Stimulated activated CD8-positive, alpha-beta memory T cell treated with anti-CD3 and anti-CD28 coated beads, Interleukin-4, amount 100 ng/mL, for 24 hours (primary cell): ENCODE measurements around the gene ZFYVE19.
A peak's percentile ranks its signal among the peaks of the same experiment; 100 is the strongest.

Source experiments
- DNase-seq: peaks from one replicate; pipeline ENCODE4 v3.0.0-alpha.2; 2020; ENCODE audit warnings: low read depth

ZFYVE19 gene, protein sequence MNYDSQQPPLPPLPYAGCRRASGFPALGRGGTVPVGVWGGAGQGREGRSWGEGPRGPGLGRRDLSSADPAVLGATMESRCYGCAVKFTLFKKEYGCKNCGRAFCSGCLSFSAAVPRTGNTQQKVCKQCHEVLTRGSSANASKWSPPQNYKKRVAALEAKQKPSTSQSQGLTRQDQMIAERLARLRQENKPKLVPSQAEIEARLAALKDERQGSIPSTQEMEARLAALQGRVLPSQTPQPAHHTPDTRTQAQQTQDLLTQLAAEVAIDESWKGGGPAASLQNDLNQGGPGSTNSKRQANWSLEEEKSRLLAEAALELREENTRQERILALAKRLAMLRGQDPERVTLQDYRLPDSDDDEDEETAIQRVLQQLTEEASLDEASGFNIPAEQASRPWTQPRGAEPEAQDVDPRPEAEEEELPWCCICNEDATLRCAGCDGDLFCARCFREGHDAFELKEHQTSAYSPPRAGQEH

DNA sequence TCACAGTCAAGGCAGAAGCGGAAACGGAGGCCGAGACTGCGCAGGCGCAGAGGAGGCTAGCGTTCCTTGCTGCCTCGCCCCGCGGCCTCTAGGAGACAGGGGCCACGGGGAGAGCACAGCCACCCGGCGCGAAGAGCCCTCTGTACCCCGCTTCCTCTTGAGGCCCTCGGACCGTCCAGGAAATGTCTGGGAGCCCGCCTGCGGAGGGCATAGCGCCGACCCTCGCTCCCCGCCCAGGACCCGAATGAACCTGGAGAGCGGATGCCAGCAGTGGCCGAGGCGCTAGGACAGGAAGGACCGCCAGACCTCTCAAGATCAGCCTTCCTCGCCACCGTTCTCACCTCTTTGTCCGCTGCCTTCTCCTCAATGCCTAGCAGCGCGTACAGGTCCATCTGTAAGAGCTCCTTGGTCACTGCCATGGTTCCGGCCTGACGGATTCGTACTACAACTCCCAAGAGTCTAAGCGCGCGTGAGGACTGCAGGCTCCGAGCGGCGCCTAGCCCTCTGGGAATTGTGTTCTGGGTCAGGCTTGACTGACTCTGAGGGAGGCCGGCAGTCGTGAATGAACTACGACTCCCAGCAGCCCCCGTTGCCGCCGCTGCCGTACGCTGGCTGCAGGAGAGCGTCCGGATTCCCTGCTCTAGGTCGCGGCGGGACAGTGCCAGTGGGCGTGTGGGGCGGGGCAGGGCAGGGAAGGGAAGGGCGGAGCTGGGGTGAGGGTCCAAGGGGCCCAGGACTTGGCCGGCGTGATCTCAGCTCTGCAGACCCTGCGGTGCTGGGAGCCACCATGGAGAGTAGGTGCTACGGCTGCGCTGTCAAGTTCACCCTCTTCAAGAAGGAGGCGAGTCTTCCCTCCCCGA is at the start of gene ZFYVE19, which contains the start of gene DNAJC17:
TSS of gene ZFYVE19 (plus strand) at position 62 of the 860 bp plus-strand sequence. CDS start at position 563, 501 bp downstream.
TSS of gene DNAJC17 (minus strand) at position 446 of the 860 bp plus-strand sequence. CDS start at position 419, 27 bp downstream.
- DNase-seq = peak; percentile 92

GRCh38 chr15:40759961-40760360 is 46.9 kb upstream of the ZFYVE19 start:
- no peak for DNase-seq

- no peak for DNase-seq
These were observed 43.7 kb upstream of the ZFYVE19 start for GRCh38 chr15:40762919-40763800.

GRCh38 chr15:40763801-40764628 is 42.9 kb upstream of the ZFYVE19 start, which contains the start of gene GCHFR:
GCHFR (plus strand) TSS chr15:40764068; CDS start chr15:40764181, 113 bp downstream.
- DNase-seq = peak; percentile 49

- no peak for DNase-seq
These were observed 42.2 kb upstream of the ZFYVE19 start for GRCh38 chr15:40764629-40765103.

GRCh38 chr15:40766194-40766815 is 40.6 kb upstream of the ZFYVE19 start:
- no peak for DNase-seq

DNA sequence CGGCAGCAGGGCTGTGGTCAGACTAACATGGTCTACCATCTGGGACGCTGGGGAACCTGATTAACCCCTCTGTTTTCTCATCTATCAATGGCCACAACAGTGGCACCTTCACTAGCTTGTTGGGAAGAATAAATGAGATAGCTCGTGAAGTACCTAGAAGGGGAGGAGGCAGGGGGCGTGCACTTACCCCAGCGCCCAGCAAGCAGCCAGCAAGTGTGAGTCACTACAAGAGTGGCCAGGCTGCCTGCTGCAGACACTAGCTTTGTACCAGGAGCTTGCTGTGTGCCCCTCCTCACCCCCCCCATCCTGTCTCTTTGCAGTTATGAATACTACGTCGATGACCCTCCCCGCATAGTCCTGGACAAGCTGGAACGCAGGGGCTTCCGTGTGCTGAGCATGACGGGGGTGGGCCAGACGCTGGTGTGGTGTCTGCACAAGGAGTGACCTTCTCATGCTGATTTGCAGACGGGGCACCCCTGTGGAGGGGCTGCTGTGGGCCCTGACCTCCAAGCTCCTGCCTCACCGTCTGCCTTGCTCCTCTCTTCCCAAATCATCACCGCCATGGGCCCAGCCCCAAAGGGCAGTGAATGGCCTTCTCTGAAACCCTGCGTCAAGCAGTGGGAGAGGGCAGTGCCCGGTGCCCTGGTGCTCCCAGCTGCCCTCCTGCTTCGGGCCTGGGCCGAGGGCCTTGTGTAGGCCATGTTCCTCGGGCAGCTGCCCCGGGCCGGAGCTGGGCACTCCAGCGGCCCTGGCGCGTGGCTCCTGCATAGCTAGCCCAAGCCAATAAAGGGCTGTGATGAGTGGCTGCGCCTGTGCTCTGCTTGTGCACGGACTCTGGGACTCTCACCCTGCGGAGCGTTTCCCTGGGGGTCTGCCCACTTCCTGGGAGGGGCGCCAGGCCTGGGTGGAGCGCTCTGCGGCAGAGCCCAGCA is 39.7 kb upstream of the ZFYVE19 start:
- DNase-seq = no peak

DNA sequence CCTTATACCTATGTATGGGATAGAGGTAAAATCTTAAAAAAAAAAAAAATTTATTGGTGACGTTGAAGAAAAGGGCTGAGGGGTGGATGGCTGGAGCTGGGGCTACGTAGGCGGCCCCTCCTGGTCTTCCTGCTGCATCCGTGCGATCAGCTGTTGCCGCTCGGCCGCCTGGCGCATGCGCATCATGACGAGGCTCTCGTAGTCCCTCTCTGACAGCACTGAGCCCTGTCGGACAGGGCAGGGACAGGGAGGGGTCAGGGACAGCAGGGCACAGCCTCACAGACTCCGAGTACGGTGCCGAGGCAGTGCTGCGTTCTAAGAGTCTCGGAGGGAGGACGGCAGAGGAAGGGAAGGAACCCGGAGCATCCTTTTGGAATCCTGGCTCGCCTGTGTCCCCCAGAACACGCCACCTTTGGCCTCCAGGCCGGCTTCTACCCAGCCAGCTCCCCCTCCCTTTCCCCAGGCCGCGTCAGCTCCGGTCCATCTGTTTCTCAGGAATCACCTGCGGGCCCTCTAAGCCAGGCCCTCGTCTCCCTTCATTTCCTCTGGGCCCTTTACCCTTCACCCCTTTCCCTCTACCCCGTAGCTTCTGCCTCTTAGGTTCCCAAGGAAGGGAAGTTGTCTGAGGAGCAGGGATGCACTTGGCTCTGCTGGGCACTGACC is 38.9 kb upstream of the ZFYVE19 start:
- DNase-seq = no peak

DNA sequence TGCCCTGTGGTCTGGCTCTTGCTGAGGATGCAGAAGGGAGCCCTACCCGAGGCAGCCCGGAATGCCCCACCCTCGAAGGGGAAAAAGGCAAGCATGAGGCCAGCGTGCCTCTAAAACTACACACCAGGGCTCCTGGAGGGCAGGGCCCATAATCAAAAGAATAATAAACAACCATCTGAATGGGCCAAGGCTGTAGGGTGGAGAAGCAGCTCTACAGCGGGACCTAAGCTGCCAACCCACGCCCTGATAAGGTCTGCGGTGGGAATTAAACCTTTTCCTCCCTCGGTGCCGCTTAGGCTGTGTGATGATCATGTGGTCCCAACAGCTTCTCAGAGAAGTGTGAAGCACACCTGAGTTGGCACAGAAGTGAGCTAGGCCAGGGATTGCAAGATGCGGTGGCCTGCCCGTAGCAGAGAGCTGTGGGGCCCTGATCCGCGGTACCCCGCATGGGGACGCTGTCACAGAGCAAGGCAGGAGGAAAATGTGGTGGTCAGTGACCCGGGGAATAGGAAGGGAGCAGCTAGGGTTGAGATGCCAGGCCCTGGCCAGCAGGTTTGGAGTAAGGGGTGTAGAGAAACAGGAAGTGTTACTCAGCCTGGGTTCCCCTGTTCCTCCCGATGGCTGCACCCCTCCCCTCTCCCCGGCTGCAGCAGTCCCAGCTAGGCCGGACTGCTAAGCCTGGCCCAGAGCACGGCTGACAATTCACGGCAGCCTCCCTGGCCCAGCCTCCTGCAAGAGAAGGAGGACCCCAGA is 38.2 kb upstream of the ZFYVE19 start:
- no peak for DNase-seq

DNA sequence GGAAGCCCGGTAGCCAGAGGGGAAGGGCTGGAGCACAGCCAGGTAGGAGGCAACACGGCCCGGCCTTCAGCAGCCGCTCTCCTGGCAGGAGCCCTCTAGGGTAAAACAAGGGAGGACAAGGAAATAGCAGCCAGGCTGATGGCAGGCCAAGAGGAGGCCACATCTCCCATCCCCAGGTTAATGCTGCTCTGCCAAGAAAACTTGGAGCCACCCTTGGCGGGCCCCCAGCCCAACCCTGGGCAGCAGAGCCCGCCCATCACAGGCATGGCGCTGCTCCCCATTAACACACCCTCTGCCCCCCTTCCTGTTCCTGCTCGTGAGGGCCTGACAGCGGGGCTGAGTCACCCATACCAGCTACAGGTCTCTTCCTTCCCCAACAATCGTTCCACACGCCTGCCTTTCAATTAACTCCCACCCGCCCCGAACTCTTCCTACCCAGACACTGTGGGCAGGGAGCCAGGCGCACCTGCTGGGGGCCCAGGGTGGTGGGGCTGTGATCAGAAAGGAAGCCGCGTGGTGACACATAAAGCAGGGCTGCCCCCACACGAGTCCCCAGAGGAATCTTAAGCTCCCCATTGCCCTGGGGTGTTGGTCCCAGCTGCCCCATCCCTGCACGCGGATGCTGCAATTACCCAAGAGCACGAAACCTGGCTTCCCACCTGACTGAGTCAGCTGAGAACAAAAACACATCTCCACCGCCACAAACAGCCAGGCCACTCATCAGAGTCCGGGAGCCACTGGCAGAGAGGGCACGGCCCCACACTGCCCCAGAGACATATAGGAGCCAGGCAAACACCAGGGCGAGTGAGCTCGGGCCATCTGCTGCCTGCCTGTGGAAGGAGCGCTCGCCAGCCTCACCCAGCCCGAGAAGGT is 37.4 kb upstream of the ZFYVE19 start, which contains the start of gene C15orf62:
TSS of gene C15orf62 (plus strand) at position 707 of the 873 bp plus-strand sequence. CDS start 516 bp downstream, outside the sequence.
- DNase-seq = peak; percentile 57

DNA sequence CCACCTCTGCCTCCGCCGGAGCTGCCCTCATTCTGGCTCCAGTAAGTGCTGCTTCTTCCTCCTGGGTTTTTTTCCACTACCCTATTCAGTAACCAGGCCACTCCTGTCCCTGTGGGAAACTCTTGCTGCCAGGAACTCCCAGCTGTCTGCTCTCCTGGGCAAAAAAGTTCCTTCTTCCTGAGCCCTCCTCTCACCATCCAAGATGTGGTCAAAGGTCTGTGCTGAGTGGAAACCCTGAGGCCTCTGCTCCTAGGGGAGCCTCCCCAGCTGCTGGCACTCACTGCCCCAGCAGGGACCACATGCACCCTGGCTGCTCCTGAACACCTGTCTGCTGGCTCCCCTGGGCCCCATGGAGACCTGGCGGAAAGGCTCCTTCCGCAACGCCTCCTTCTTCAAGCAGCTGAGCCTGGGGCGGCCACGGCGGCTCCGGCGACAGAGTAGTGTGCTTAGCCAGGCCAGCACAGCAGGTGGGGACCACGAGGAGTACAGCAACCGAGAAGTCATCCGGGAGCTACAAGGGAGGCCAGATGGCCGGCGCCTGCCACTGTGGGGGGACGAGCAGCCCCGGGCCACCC is 36.7 kb upstream of the ZFYVE19 start:
- no peak for DNase-seq

- no peak for DNase-seq
These were observed 35.6 kb upstream of the ZFYVE19 start for GRCh38 chr15:40771242-40771641.

- no peak for DNase-seq
These were observed 34.9 kb upstream of the ZFYVE19 start for GRCh38 chr15:40772014-40772413.

- DNase-seq = no peak
These were observed 33.4 kb upstream of the ZFYVE19 start for GRCh38 chr15:40773496-40773895.

DNA sequence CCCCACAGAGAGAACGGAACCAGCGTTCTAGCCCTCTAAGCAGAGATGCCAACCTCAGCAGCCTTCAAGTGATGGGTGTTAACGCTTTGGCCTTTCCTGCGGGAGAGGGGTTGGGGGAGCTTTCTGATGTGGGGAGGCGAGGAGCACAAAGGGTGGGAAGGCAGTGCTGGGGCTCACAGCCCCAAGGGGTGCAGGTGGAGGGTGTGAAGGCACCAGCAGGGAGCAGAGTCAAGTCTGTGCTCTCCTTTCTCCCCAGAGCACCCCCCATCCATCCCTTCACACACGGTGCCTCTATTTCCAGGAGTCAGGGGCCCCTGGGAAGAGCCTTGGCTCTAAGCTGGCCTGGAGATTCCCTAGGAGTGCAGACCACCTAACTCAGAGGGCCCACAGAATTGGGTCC is 33.0 kb upstream of the ZFYVE19 start:
- DNase-seq = no peak

- no peak for DNase-seq
These were observed 31.9 kb upstream of the ZFYVE19 start for GRCh38 chr15:40775007-40775406.
